Aorta (tissue), 5 donors: ENCODE results near the gene CER1. TPM values are rescaled to one million over a fixed set of nuclear protein-coding genes. Genes with fewer than 3 reads are reported as not detected.
"Not testable (repeated sequence)": the region's sequence is repeated elsewhere in the genome, so short reads cannot be mapped to it uniquely, and the experiment has no call there.

Experiments used
- ATAC-seq: fragments of 200-7000 bp; cut with Tn5 transposase; one replicate; pipeline ENCODE4 v1.9.1; 2022; ENCODE audit warnings: moderate library complexity; ENCODE audit not compliant: low FRiP score
- DNase-seq, 2 donors: peaks; one replicate each; pipeline ENCODE4 v3.0.0-alpha.2; 2020
- H3K27ac ChIP-seq, 2 donors: one replicate each; pipeline ENCODE4 v1.5.1; 2013; ENCODE audit warnings: low read length in 2 of 2, mild to moderate bottlenecking in 2 of 2, moderate library complexity in 2 of 2, control low read depth in 1 of 2, inconsistent platforms in 1 of 2, low read depth in 1 of 2
- H3K27me3 ChIP-seq, 2 donors: one replicate each; pipeline ENCODE4 v1.6.1; 2013; ENCODE audit warnings: control low read depth in 1 of 2, low read length in 1 of 2, mild to moderate bottlenecking in 1 of 2, moderate library complexity in 1 of 2; ENCODE audit not compliant: insufficient read depth in 2 of 2, control insufficient read depth in 1 of 2
- H3K36me3 ChIP-seq, 2 donors: one replicate each; pipeline ENCODE4 v1.6.1; 2013; ENCODE audit warnings: control low read depth in 1 of 2, low read length in 1 of 2, mild to moderate bottlenecking in 1 of 2; ENCODE audit not compliant: insufficient read depth in 2 of 2, control insufficient read depth in 1 of 2
- H3K4me1 ChIP-seq, 2 donors: one replicate each; pipeline ENCODE4 v1.6.1; 2013; ENCODE audit warnings: low read length in 2 of 2, control low read depth in 1 of 2, mild to moderate bottlenecking in 1 of 2, moderate library complexity in 1 of 2; ENCODE audit not compliant: insufficient read depth in 2 of 2, control insufficient read depth in 1 of 2
- H3K4me3 ChIP-seq, 2 donors: one replicate each; pipeline ENCODE4 v1.5.1; 2013; ENCODE audit warnings: low read length in 2 of 2, control low read depth in 1 of 2, mild to moderate bottlenecking in 1 of 2
- H3K9me3 ChIP-seq: one replicate; pipeline ENCODE4 v1.6.1; 2013; ENCODE audit warnings: mild to moderate bottlenecking, low read length; ENCODE audit not compliant: control insufficient read depth
- WGBS, 2 donors: extraction: QIAGEN DNeasy Blood & Tissue Kit; methylation state at CpG; one replicate each; pipeline ENCODE4 v1.1.7; 2013; 5-methylcytosine and 5-hydroxymethylcytosine counted together
- intact Hi-C, 2 donors: fragments of 100-400 bp; cut with DNase I; formaldehyde crosslinking; loops; one replicate each; pipeline versions ENCODE4 v1.14.2 to v1.15.0; 2022
- polyA plus RNA-seq, 2 donors: library from polyadenylated mRNA; stranded (reverse); fragments of 200-250 nt; gene quantifications; one replicate each; pipeline ENCODE4 v1.2.3, GENCODE V29; 2013
- total RNA-seq, 2 donors: library from RNA; stranded (reverse); fragmentation: NEBNext Ultra II Directional; extraction: Animal tissue kit (Norgen Biotek cat#: 25700); gene quantifications; one replicate each; pipeline ENCODE4 v1.2.1, GENCODE V29; 2021
- donor health status: healthy with polysubstance abuse.
- donor health status: Bipolar disorder and iron deficiency.
- donor health status: DM: no; HTN: no; CAD: no.
- donor health status: DM: no; HTN: no; CAD: no.
- donor health status: DM: yes; HTN: yes; CAD: no.

The CER1 gene
- total and polyA plus RNA-seq, 4 donors, result 0.29 TPM; not detected in 3

GRCh38 chr9:14686168-14686567 is 36.4 kb downstream of the CER1 start:
- DNase-seq (no peak), ATAC-seq (no peak)
- H3K27ac ChIP-seq, result no peak overlapping the region
- H3K9me3 ChIP-seq, result no peaks in the 10 kb centered on the region
- intact Hi-C loops, result no loop called here
- no peaks in the 10 kb centered on the region for H3K27me3 ChIP-seq
- no peaks in the 10 kb centered on the region for H3K36me3 ChIP-seq
- H3K4me1 ChIP-seq, result no peaks in the 10 kb centered on the region
- H3K4me3 ChIP-seq, result no peak overlapping the region

GRCh38 chr9:14682616-14683015 is 39.9 kb downstream of the CER1 start:
- H3K4me1 ChIP-seq, H3K27ac ChIP-seq, ATAC-seq, DNase-seq, H3K4me3 ChIP-seq, H3K27me3 ChIP-seq, H3K9me3 ChIP-seq, intact Hi-C loops, H3K36me3 ChIP-seq: not testable (repeated sequence)
- 91 to 92% methylated on average over 4 of the region's 4 CpGs for WGBS, 2 donors

GRCh38 chr9:14678776-14679175 is 43.8 kb downstream of the CER1 start:
- H3K36me3 ChIP-seq, result no peaks in the 10 kb centered on the region
- DNase-seq (no peak), ATAC-seq (no peak)
- H3K27me3 ChIP-seq, result no peaks in the 10 kb centered on the region
- 93% methylated on average over 3 of the region's 3 CpGs for WGBS, 2 donors
- intact Hi-C loops, result no loop called here
- H3K27ac ChIP-seq, result no peak overlapping the region
- H3K4me3 ChIP-seq, result no peak overlapping the region
- no peaks in the 10 kb centered on the region for H3K4me1 ChIP-seq
- H3K9me3 ChIP-seq, result no peaks in the 10 kb centered on the region

GRCh38 chr9:14677872-14678271 is 44.7 kb downstream of the CER1 start:
- no peak overlapping the region for H3K27ac ChIP-seq
- DNase-seq (no peak), ATAC-seq (no peak)
- no peaks in the 10 kb centered on the region for H3K9me3 ChIP-seq
- H3K4me1 ChIP-seq, result no peaks in the 10 kb centered on the region
- WGBS, 2 donors, result 93 to 96% methylated on average over 6 of the region's 6 CpGs
- H3K27me3 ChIP-seq, result no peaks in the 10 kb centered on the region
- intact Hi-C loops, result no loop called here
- no peaks in the 10 kb centered on the region for H3K36me3 ChIP-seq
- H3K4me3 ChIP-seq, result no peak overlapping the region

GRCh38 chr9:14677396-14677795 is 45.1 kb downstream of the CER1 start:
- DNase-seq (no peak), ATAC-seq (no peak)
- Histone ChIP-seq H3K36me3 (no peaks in the 10 kb centered on the region), H3K9me3 (no peaks in the 10 kb centered on the region), H3K27me3 (no peaks in the 10 kb centered on the region), H3K4me3 (no peak overlapping the region), H3K4me1 (no peaks in the 10 kb centered on the region), H3K27ac (no peak overlapping the region)
- intact Hi-C loops, result no loop called here
- 93% methylated on average over 2 of the region's 2 CpGs for WGBS, 2 donors

GRCh38 chr9:14674630-14675029 is 47.9 kb downstream of the CER1 start:
- Histone ChIP-seq H3K27ac (no peak overlapping the region), H3K27me3 (no peaks in the 10 kb centered on the region), H3K9me3 (no peaks in the 10 kb centered on the region), H3K36me3 (no peaks in the 10 kb centered on the region), H3K4me1 (no peaks in the 10 kb centered on the region), H3K4me3 (no peak overlapping the region)
- no peak for DNase-seq
- ATAC-seq, result no peak
- intact Hi-C loops, result no loop called here
- WGBS, 2 donors, result 70 to 76% methylated on average over 3 of the region's 3 CpGs

GRCh38 chr9:14671377-14671776 is 51.2 kb downstream of the CER1 start:
- ATAC-seq (no peak), DNase-seq (no peak)
- Histone ChIP-seq H3K4me3 (no peak overlapping the region), H3K36me3 (no peaks in the 10 kb centered on the region), H3K27me3 (no peaks in the 10 kb centered on the region), H3K9me3 (no peaks in the 10 kb centered on the region), H3K27ac (no peak overlapping the region), H3K4me1 (no peaks in the 10 kb centered on the region)
- 81 to 83% methylated on average over 3 of the region's 3 CpGs for WGBS, 2 donors
- intact Hi-C loops, result no loop called here

GRCh38 chr9:14670718-14671117 is 51.8 kb downstream of the CER1 start:
- Histone ChIP-seq H3K4me1 (no peaks in the 10 kb centered on the region), H3K9me3 (no peaks in the 10 kb centered on the region), H3K36me3 (no peaks in the 10 kb centered on the region), H3K4me3 (no peak overlapping the region), H3K27ac (no peak overlapping the region), H3K27me3 (no peaks in the 10 kb centered on the region)
- no peak for DNase-seq
- WGBS, 2 donors, result 20 to 64% methylated on average over 1 of the region's 1 CpG
- ATAC-seq, result no peak
- intact Hi-C loops, result no loop called here
